GM18502 (cell line): ENCODE results near the gene BARX1.

ENCODE experiments used
- ATAC-seq: cut with Tn5 transposase; IDR thresholded peaks from one replicate; pipeline ENCODE4 v1.9.1; 2021; ENCODE audit warnings: mild to moderate bottlenecking; ENCODE audit not compliant: unreplicated experiment, poor library complexity

Gene BARX1

DNA sequence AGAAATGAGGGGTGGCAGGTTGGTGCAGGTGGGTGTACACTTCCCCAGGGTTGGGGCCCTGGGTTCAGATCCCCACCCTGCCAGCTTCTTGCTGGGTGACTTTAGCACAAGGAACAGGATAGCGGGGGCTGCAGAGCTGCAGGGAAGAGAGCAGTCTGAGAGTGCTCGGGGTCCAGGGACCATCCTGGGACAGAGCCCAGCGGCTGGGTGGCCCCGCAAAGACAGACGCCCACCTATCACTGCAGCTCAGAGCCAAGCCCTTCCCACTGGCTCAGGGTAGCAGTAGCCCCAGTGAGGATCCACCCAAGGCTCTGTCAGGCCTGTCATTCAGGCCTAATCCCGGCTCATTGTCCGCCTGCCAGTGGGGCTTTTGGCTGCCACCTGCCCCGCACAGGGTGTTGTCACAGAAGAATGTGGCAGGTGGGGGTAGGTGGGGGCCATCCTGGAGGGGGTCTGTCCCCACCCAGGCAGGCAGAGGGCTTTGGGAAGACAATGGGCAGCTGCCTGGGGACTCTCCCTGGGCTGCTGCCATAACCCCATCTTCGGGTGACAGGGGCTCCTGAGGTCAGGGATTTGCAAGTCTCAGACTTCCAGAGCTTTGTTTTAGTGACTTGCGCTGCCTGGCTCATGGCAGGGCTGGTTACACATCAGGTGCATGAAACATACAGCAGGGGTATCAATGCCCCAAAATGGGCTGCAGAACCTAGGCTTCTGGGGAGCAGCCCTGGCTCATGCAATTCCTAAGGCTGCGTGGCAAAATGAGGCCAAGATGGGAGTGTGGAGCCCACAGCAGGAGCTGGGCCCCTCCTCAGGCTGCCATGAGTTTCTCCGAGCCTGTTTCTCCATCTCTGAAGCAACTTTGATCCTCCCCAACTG lies 52.1 kb downstream of the BARX1 start:
- no peak for ATAC-seq

DNA sequence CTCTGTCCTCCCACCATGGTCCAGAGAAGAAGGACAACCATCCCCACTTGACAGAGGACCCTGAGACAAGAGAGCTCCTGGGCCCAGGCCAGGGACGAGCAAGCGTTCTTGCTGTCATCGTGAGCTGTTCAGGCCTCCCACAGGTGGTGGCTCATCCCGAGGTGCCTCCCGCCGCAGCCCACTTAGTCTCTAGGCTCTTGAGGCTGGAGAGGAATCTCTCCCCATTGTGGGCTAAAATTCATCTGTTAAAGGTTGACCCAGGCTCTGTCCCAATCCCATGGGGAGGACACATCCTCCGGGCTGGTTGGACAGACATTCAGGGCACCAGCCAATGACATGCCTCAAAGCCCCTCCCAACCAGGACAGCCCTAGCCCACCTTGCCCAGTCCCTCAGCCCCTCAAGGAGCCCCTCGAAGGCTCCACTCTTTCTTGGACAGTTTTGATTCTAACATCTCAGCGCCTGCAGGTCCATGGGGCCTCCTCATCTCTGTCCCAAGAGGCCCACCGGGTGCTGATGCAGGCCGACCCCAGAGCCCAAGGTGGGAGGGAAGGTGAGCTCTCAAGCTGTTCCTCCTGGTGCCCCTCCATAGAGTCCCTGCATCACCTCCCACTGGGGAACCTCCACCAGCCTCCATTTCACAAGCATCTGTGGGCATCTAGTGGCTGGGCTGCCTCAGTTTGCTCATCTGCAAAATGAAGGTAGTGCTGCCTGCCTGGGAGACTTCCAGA lies 52.9 kb downstream of the BARX1 start:
- no peak for ATAC-seq
